ENCODE data around the gene MTRF1.

MTRF1 gene

DNA sequence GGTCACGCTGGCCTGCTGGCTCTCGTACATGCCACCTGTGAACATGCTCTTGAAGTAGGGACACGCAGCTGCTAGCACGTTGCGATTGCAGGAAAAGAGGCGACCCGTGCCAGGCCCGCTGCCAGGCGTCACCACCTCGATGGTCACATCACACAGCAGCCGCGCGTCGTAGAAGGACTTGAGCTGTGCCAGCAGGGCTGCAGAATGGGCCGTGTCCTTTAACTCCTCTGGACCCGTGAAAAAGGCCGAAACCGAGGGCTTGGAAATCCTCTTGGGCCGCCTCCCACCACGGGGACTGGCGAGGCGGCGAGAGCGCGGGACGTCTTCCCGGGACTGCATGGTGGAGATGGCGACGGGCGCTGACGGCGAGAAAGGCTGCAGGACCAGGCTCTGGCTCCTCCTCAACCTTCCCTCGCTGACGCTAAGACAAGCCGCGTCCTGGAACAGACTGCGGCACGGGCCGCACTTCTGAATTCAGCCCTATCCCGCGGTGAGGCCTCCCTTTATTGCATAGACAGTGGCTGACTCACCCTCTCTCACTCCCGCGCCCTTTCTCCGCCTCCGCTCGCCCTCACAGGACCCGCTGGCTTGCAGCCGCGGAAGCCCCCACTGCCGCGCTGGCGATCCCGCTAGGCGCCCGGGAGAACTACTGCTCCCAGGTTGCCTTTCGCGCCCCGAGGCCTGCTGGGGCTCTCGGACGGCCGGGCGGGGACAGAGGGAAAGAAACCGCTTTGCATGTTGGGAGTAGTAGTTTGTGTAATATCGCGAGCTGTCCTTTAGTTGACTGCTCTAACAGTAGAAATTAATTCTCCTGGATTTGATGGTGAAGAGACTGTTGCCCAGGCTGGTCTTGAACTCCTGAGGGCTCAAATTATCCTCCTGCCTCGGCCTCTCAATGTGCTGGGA, 69.2 kb downstream of the MTRF1 start, which contains the start of gene KBTBD7 (continued):
- TF ChIP-seq ZNF221 (tag by site-specific recombination; IDR thresholded peaks at IDR 0.05; ENCODE audit: borderline replicate concordance), result no peak
- peak; percentile 65; the same call in 1 of the 2 replicates for TF ChIP-seq ZNF501 (tag by site-specific recombination; IDR thresholded peaks at IDR 0.05)
- no peak for TF ChIP-seq ZNF830 (tag by site-specific recombination; IDR thresholded peaks at IDR 0.05; ENCODE audit: low read depth)
- TF ChIP-seq ZNF837 (tag by site-specific recombination; IDR thresholded peaks at IDR 0.05), result no peak
- TF ChIP-seq ZNF561 (tag by site-specific recombination; IDR thresholded peaks at IDR 0.05; ENCODE audit: borderline replicate concordance), result no peak
- TF ChIP-seq GLI4 (tag by site-specific recombination; IDR thresholded peaks at IDR 0.05), result 0 out of 2 replicates have a peak, but pooled peaks have one; percentile 63
- TF ChIP-seq ZNF274 (IDR thresholded peaks at IDR 0.05; ENCODE audit: low read length), result no peak
- no peak for TF ChIP-seq ZNF274 (tag by site-specific recombination; IDR thresholded peaks at IDR 0.05; ENCODE audit: borderline replicate concordance)
- TF ChIP-seq ZNF530 (tag by site-specific recombination; IDR thresholded peaks at IDR 0.05; ENCODE audit: low read depth), result no peak
- TF ChIP-seq OSR2 (tag by site-specific recombination; IDR thresholded peaks at IDR 0.05), result peak; percentile 45
- TF ChIP-seq, protein P1, sequence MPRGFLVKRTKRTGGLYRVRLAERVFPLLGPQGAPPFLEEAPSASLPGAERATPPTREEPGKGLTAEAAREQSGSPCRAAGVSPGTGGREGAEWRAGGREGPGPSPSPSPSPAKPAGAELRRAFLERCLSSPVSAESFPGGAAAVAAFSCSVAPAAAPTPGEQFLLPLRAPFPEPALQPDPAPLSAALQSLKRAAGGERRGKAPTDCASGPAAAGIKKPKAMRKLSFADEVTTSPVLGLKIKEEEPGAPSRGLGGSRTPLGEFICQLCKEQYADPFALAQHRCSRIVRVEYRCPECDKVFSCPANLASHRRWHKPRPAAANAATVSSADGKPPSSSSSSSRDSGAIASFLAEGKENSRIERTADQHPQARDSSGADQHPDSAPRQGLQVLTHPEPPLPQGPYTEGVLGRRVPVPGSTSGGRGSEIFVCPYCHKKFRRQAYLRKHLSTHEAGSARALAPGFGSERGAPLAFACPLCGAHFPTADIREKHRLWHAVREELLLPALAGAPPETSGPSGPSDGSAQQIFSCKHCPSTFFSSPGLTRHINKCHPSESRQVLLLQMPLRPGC (tag by site-specific recombination; IDR thresholded peaks at IDR 0.05), result peak; percentile 79
- no peak for TF ChIP-seq HOXA7 (CRISPR knock-in tag; IDR thresholded peaks at IDR 0.05; ENCODE audit: borderline replicate concordance)
- TF ChIP-seq KLF10 (tag by site-specific recombination; IDR thresholded peaks at IDR 0.05), result peak; percentile 34; the same call in 1 of the 2 replicates
- peak; percentile 88 for TF ChIP-seq GLIS2 (tag by site-specific recombination; IDR thresholded peaks at IDR 0.05)
- TF ChIP-seq, protein P2, sequence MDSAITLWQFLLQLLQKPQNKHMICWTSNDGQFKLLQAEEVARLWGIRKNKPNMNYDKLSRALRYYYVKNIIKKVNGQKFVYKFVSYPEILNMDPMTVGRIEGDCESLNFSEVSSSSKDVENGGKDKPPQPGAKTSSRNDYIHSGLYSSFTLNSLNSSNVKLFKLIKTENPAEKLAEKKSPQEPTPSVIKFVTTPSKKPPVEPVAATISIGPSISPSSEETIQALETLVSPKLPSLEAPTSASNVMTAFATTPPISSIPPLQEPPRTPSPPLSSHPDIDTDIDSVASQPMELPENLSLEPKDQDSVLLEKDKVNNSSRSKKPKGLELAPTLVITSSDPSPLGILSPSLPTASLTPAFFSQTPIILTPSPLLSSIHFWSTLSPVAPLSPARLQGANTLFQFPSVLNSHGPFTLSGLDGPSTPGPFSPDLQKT (IDR thresholded peaks at IDR 0.05; ENCODE audit: borderline replicate concordance, low read depth, low read length), result no peak
- peak; percentile 31 for TF ChIP-seq SETDB1 (IDR thresholded peaks at IDR 0.05; ENCODE audit: insufficient read length, low read length)
- TF ChIP-seq ZNF202 (tag by site-specific recombination; IDR thresholded peaks at IDR 0.05; ENCODE audit: borderline replicate concordance), result no peak; the same call in 1 of the 2 replicates
- no peak for TF ChIP-seq ZNF214 (tag by site-specific recombination; IDR thresholded peaks at IDR 0.05; ENCODE audit: borderline replicate concordance)
- TF ChIP-seq ZBTB8A (tag by site-specific recombination; IDR thresholded peaks at IDR 0.05), result peak; percentile 97
- TF ChIP-seq ZNF112 (tag by site-specific recombination; IDR thresholded peaks at IDR 0.05), result no peak
- TF ChIP-seq ZNF391 (tag by site-specific recombination; IDR thresholded peaks at IDR 0.05; ENCODE audit: borderline replicate concordance, low read depth), result peak; percentile 26; the same call in 1 of the 2 replicates
- TF ChIP-seq ZNF37A (tag by site-specific recombination; IDR thresholded peaks at IDR 0.05), result no peak
- TF ChIP-seq TRIM28 (IDR thresholded peaks at IDR 0.05; ENCODE audit: borderline replicate concordance, low read length), result no peak
- TF ChIP-seq, protein P3, sequence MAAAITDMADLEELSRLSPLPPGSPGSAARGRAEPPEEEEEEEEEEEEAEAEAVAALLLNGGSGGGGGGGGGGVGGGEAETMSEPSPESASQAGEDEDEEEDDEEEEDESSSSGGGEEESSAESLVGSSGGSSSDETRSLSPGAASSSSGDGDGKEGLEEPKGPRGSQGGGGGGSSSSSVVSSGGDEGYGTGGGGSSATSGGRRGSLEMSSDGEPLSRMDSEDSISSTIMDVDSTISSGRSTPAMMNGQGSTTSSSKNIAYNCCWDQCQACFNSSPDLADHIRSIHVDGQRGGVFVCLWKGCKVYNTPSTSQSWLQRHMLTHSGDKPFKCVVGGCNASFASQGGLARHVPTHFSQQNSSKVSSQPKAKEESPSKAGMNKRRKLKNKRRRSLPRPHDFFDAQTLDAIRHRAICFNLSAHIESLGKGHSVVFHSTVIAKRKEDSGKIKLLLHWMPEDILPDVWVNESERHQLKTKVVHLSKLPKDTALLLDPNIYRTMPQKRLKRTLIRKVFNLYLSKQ (tag by site-specific recombination; IDR thresholded peaks at IDR 0.05; ENCODE audit: borderline replicate concordance), result no peak
- TF ChIP-seq ZNF843 (tag by site-specific recombination; IDR thresholded peaks at IDR 0.05), result peak; percentile 62; the same call in 1 of the 2 replicates
- TF ChIP-seq, protein P4, sequence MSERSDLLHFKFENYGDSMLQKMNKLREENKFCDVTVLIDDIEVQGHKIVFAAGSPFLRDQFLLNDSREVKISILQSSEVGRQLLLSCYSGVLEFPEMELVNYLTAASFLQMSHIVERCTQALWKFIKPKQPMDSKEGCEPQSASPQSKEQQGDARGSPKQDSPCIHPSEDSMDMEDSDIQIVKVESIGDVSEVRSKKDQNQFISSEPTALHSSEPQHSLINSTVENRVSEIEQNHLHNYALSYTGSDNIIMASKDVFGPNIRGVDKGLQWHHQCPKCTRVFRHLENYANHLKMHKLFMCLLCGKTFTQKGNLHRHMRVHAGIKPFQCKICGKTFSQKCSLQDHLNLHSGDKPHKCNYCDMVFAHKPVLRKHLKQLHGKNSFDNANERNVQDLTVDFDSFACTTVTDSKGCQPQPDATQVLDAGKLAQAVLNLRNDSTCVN (tag by site-specific recombination; optimal IDR thresholded peaks at IDR 0.05), result peak; percentile 98
- TF ChIP-seq, protein P5, sequence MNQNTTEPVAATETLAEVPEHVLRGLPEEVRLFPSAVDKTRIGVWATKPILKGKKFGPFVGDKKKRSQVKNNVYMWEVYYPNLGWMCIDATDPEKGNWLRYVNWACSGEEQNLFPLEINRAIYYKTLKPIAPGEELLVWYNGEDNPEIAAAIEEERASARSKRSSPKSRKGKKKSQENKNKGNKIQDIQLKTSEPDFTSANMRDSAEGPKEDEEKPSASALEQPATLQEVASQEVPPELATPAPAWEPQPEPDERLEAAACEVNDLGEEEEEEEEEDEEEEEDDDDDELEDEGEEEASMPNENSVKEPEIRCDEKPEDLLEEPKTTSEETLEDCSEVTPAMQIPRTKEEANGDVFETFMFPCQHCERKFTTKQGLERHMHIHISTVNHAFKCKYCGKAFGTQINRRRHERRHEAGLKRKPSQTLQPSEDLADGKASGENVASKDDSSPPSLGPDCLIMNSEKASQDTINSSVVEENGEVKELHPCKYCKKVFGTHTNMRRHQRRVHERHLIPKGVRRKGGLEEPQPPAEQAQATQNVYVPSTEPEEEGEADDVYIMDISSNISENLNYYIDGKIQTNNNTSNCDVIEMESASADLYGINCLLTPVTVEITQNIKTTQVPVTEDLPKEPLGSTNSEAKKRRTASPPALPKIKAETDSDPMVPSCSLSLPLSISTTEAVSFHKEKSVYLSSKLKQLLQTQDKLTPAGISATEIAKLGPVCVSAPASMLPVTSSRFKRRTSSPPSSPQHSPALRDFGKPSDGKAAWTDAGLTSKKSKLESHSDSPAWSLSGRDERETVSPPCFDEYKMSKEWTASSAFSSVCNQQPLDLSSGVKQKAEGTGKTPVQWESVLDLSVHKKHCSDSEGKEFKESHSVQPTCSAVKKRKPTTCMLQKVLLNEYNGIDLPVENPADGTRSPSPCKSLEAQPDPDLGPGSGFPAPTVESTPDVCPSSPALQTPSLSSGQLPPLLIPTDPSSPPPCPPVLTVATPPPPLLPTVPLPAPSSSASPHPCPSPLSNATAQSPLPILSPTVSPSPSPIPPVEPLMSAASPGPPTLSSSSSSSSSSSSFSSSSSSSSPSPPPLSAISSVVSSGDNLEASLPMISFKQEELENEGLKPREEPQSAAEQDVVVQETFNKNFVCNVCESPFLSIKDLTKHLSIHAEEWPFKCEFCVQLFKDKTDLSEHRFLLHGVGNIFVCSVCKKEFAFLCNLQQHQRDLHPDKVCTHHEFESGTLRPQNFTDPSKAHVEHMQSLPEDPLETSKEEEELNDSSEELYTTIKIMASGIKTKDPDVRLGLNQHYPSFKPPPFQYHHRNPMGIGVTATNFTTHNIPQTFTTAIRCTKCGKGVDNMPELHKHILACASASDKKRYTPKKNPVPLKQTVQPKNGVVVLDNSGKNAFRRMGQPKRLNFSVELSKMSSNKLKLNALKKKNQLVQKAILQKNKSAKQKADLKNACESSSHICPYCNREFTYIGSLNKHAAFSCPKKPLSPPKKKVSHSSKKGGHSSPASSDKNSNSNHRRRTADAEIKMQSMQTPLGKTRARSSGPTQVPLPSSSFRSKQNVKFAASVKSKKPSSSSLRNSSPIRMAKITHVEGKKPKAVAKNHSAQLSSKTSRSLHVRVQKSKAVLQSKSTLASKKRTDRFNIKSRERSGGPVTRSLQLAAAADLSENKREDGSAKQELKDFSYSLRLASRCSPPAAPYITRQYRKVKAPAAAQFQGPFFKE (tag by site-specific recombination; IDR thresholded peaks at IDR 0.05; ENCODE audit: borderline replicate concordance), result no peak
- TF ChIP-seq ZNF777 (tag by site-specific recombination; IDR thresholded peaks at IDR 0.05; ENCODE audit: borderline replicate concordance), result no peak

All from HEK293 (cell line).